SU-DHL-6 (cell line): Measurements from ENCODE around the gene ANXA4.

ENCODE experiments used
- H2AFZ ChIP-seq: fragments of 200-600 bp; sonication (generic); 2 replicates; pipeline ENCODE4 v1.6.1; 2014; ENCODE audit warnings: low read depth, mild to moderate bottlenecking, moderate library complexity, mixed read lengths, antibody characterized with exemption, low read length; ENCODE audit not compliant: severe bottlenecking
- H3F3A ChIP-seq: fragments of 200-600 bp; shearing (Covaris generic); 2 replicates; pipeline ENCODE4 v1.6.0; 2016; ENCODE audit warnings: antibody characterized with exemption, mild to moderate bottlenecking; ENCODE audit not compliant: insufficient read depth
- H3K27ac ChIP-seq: fragments of 200-600 bp; sonication (generic); 2 replicates; pipeline ENCODE4 v1.5.1; 2016; ENCODE audit warnings: low read depth, mild to moderate bottlenecking, low read length, moderate library complexity, mixed read lengths
- H3K27me3 ChIP-seq: fragments of 200-600 bp; sonication (generic), shearing (Covaris generic); 2 replicates; pipeline ENCODE4 v1.6.0; 2014; ENCODE audit warnings: mild to moderate bottlenecking, low read length
- H3K36me3 ChIP-seq: fragments of 200-600 bp; sonication (generic); 2 replicates; pipeline ENCODE4 v1.6.1; 2014; ENCODE audit warnings: mild to moderate bottlenecking, low read length, mixed read lengths
- H3K4me2 ChIP-seq: fragments of 300-600, 200-600 bp; shearing (Covaris generic), sonication (generic); 2 replicates; pipeline ENCODE4 v1.6.0; 2014; ENCODE audit warnings: low read length, low read depth, mild to moderate bottlenecking; ENCODE audit not compliant: poor library complexity, severe bottlenecking
- H3K4me3 ChIP-seq: fragments of 200-600 bp; sonication (generic); 2 replicates; pipeline ENCODE4 v1.5.1; 2014; ENCODE audit warnings: antibody characterized with exemption, low read length, mild to moderate bottlenecking, mixed read lengths; ENCODE audit not compliant: insufficient read depth, poor library complexity, severe bottlenecking
- H3K79me2 ChIP-seq: fragments of 200-600 bp; sonication (generic); 2 replicates; pipeline ENCODE4 v1.6.1; 2014; ENCODE audit warnings: mild to moderate bottlenecking, low read length, moderate library complexity; ENCODE audit not compliant: insufficient read depth
- H3K9ac ChIP-seq: fragments of 200-600 bp; sonication (generic); 2 replicates; pipeline ENCODE4 v1.7.0; 2014; ENCODE audit warnings: mild to moderate bottlenecking, low read length
- H3K9me2 ChIP-seq: fragments of 200-600 bp; sonication (generic); replicated peaks from 2 replicates; pipeline ENCODE4 v1.6.1; 2014; ENCODE audit warnings: low read length; ENCODE audit not compliant: insufficient read depth
- H3K9me3 ChIP-seq: fragments of 200-600 bp; sonication (generic); 2 replicates; pipeline ENCODE4 v1.6.1; 2014; ENCODE audit warnings: low read length, mixed read lengths; ENCODE audit not compliant: insufficient read depth
- H4K20me1 ChIP-seq: fragments of 200-600 bp; sonication (generic); 2 replicates; pipeline ENCODE4 v1.6.1; 2014; ENCODE audit warnings: low read depth, mild to moderate bottlenecking, antibody characterized with exemption, low read length, moderate library complexity, mixed read lengths
- EZH2phosphoT487 ChIP-seq: fragments of 200-600 bp; sonication (generic), shearing (Covaris generic); conservative IDR thresholded peaks from 2 replicates; pipeline ENCODE4 v1.6.1; 2018; ENCODE audit warnings: mild to moderate bottlenecking, antibody characterized with exemption, low read length, moderate library complexity, mixed read lengths
- TF ChIP-seq, protein P1 (sequence below): fragments of 200-600 bp; sonication (generic); IDR thresholded peaks from one replicate; pipeline ENCODE4 v1.5.1; 2017; ENCODE audit warnings: antibody characterized with exemption, mild to moderate bottlenecking, low read length, moderate library complexity; ENCODE audit not compliant: insufficient read depth, poor library complexity, severe bottlenecking

The ANXA4 gene

DNA sequence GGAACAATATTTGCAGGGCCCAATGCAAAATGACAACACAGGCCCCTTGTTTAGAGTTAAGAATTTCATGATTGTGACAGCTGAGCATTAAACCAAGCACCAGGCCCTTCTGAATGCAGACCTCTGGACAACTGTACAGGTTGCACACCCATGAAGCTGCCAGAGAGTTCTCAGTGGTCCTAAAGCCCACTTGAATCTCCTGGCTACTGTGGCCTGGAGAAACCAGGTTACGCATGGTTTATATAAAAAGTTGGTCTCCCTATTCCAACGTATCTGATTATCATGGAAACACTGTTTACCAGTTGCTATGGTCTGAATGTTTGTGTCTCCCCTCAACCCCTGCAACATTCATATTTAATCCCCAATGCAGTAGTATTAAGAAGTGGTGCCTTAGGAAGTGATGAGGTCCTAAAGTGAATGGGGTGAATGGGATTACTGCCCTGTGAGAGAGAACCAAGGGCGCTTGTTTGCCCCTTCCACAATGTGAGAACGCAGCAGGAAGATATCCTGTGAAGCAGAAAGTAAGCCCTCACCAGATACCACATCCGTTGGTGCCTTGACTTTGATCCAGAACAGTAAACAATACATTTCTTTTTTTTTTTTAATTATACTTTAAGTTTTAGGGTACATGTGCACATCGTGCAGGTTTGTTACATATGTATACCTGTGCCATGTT, 48.0 kb upstream of the ANXA4 start:
- Histone ChIP-seq H3K9ac (no peak overlapping the region), H3K9me3 (no peaks in the 10 kb centered on the region), H3K9me2 (no peaks in the 10 kb centered on the region), H3K79me2 (no peaks in the 10 kb centered on the region), H3K4me3 (no peak overlapping the region), H4K20me1 (no peaks in the 10 kb centered on the region), H2AFZ (no peak overlapping the region), H3K27ac (no peak overlapping the region), H3K36me3 (no peaks in the 10 kb centered on the region), H3F3A (no peaks in the 10 kb centered on the region), H3K4me2 (no peak overlapping the region), H3K27me3 (no peaks in the 10 kb centered on the region)
- TF ChIP-seq, protein P1, sequence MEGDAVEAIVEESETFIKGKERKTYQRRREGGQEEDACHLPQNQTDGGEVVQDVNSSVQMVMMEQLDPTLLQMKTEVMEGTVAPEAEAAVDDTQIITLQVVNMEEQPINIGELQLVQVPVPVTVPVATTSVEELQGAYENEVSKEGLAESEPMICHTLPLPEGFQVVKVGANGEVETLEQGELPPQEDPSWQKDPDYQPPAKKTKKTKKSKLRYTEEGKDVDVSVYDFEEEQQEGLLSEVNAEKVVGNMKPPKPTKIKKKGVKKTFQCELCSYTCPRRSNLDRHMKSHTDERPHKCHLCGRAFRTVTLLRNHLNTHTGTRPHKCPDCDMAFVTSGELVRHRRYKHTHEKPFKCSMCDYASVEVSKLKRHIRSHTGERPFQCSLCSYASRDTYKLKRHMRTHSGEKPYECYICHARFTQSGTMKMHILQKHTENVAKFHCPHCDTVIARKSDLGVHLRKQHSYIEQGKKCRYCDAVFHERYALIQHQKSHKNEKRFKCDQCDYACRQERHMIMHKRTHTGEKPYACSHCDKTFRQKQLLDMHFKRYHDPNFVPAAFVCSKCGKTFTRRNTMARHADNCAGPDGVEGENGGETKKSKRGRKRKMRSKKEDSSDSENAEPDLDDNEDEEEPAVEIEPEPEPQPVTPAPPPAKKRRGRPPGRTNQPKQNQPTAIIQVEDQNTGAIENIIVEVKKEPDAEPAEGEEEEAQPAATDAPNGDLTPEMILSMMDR = no peak

GRCh38 chr2:69694894-69695849, 46.8 kb upstream of the ANXA4 start:
- Histone ChIP-seq H3K36me3 (no peaks in the 10 kb centered on the region), H3K27me3 (no peaks in the 10 kb centered on the region), H3K79me2 (no peaks in the 10 kb centered on the region), H3K4me3 (no peak overlapping the region), H4K20me1 (no peaks in the 10 kb centered on the region), H3K4me2 (no peak overlapping the region), H3K9me3 (no peaks in the 10 kb centered on the region), H3K9me2 (no peaks in the 10 kb centered on the region), H3F3A (no peaks in the 10 kb centered on the region), H2AFZ (no peak overlapping the region), H3K9ac (no peak overlapping the region), H3K27ac (no peak overlapping the region)
- TF ChIP-seq, protein P1 = no peak
- TF ChIP-seq EZH2phosphoT487 = no peak

DNA sequence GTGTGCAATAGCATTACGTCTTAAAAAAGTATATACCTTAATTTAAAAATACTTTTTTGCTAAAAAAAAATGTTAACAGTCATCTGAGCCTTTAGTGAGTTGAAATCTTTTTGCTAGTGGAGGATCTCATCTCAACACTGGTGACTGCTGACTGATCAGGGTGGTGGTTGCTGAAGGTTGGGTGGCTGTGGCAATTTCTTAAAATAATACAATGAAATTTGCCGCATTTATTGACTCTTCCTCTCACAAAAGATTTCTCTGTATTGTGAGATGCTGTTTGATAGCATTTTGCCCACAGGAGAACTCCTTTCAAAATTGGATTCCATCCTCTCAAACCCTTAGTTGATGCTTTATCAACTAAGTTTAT, 46.1 kb upstream of the ANXA4 start:
- Histone ChIP-seq H3K9me2 (no peaks in the 10 kb centered on the region), H3K79me2 (no peaks in the 10 kb centered on the region), H4K20me1 (no peaks in the 10 kb centered on the region), H2AFZ (no peak overlapping the region), H3K4me2 (no peak overlapping the region), H3F3A (no peaks in the 10 kb centered on the region), H3K27me3 (no peaks in the 10 kb centered on the region), H3K9ac (no peak overlapping the region), H3K27ac (no peak overlapping the region), H3K9me3 (no peaks in the 10 kb centered on the region), H3K4me3 (no peak overlapping the region), H3K36me3 (no peaks in the 10 kb centered on the region)
- no peak for TF ChIP-seq EZH2phosphoT487
- TF ChIP-seq, protein P1 = no peak
